SH-SY5Y (cell line): ENCODE measurements around the gene DSCAML1.

ENCODE experiments used
- GATA2 ChIP-seq: IDR thresholded peaks from 2 replicates; pipeline ENCODE4 v1.6.1; 2011; ENCODE audit warnings: mild to moderate bottlenecking, low read depth, low read length
- GATA3 ChIP-seq: IDR thresholded peaks from 2 replicates; pipeline ENCODE4 v1.6.1; 2011; ENCODE audit warnings: low read depth, mild to moderate bottlenecking, low read length, moderate library complexity

DNA sequence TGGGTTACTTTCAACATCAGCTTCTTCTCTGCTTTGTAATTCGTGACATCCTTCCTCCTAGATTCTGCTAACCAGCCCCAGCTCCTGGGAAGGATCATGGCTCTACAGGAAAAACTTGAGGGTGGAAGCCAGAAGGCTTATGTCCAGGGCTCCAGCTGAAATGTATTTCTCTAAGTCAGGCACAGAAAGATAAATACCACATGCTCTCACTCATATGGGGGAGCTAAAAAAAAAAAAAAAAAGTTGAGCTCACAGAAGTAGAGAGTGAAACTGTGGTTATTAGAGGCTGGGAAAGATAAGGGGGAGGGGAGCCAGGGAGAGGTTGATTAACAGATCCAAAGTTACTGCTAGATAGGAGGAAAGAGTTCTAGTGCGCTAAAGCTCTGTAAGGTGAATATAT, 74.9 kb downstream of the DSCAML1 start:
- TF ChIP-seq GATA2 (no peak), GATA3 (no peak)
